GM20431 (cell line): ENCODE data around the gene SEC16A.

Source experiments
- in situ Hi-C: fragments of 300-500 bp; cut with MseI, MboI; formaldehyde crosslinking; loops from one replicate; pipeline ENCODE4 v1.15.0; 2020; ENCODE audit warnings: low sequenced_read_pairs; ENCODE audit not compliant: unreplicated experiment

Gene SEC16A

DNA sequence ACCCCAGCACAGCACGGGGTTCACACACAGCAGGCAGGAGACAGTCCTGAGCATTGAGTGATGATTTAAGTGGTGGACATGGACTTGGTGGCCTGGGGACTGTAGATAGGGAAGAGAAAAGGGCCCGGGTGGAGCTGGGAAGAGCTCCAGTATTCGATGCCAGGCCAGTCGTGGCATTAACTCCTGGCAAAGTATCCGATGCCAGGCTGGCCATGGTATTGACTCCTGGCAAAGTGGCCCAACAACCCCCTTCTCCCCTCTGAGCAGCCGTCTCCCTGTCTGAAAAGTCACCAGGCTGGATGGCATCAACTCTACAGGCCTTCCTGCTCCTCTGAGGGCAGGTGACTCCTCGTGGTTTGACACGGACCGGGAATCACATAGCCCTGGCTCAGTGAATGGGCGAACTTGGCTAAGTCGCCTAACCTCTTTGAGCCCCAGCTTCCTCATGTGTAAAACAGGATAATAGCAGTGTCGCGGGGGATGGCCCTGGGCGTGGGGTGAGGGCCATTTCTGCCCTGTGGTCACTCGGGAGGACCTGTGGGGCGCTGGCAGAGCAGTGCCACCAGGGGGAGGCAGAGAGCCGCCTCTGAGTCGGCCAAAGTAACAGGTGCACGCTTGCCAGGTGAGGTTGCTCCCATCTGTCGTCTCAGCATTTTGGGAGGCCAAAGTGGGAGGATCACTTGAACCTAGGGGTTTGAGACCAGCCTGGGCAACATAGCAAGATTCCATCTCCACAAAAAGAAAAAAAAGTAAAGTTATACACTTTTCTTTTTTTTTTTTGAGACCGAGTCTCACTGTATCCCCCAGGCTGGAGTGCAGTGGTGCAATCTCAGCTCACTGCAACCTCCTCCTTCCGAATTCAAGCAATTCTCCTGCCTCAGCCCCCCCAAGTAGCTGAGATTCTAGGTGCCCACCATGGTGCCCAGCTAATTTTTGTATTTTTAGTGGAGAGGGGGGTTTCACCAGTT is 5.7 kb upstream of the SEC16A start:
- in situ Hi-C loops, result no loop called here

DNA sequence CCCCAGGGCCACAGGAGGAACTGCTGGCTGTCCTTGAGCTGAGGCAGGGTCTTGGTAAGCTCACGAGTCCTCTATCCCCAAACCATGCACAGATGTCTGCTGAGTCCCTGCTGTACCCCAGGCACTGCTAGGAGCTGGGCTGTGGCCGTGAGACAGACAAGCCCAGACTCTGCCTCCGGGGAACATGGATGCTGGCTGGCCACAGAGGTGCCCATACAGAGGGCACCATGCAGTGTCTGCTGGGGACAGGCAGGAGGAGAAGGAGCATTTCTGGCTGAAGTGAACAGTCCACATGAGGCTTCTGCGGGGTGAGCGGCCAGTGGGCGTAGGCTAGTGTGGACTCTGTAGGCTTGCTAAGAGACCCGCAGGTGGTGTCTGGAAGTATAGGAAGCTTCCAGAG is 4.8 kb upstream of the SEC16A start:
- in situ Hi-C loops, result no loop called here

DNA sequence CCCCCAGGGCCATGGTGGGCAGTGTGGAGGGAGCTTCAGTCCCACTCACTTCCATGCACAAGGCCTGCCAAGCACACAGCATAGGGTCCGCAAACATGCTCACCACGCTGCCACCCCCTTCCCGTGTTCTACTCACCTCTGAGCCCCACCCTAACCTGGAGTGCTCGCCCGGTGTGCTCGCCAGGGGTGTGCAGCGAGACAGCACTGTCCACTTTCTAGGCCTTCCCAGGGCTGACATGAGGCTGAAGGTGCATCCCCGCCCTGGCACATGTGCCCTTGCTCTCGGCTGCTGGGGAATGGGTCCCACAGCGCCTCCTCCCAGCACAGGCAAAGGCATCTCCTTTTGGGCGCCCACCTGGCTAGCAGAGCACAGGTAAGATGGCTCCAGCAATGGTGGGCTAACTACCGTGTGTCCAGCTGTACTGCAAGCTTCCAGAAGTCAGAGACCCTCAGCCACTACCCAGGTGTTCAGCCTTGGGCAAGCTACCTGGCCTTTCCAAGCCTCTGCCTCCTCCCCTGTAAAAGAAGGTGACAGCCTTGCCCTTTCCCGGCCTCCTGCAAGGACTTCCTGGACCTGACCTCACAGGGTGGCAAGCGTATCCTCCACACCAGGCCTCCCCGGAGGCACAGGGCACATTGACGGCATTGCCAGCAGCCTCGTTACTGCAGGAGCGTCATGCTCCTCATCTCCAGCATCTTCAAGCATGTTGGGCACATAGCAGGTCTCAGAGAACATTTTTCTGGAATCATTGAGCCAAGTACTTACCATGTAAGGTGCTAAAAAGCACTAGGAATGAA is 4.2 kb upstream of the SEC16A start:
- in situ Hi-C loops, result no loop called here

DNA sequence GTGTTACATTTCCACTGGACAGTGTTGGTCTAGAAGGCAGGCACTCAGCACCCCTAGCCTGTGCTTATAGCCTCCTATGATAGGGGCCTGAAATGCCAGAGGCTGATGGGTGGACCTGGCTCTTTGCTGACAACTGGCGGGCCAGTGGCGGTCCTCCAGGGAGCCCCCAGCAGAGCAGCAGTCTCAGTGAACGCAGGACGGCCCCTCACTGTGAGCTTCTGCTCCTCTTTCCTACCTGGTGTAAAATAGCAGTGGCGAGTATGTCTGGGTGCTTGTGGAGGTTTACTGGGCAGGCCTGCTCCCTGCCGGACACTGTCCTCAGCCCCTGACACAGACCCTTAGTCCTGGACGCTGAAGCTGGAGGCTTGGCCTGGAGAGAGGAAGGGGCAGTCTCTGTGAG is 3.3 kb upstream of the SEC16A start:
- in situ Hi-C loops, result no loop called here

DNA sequence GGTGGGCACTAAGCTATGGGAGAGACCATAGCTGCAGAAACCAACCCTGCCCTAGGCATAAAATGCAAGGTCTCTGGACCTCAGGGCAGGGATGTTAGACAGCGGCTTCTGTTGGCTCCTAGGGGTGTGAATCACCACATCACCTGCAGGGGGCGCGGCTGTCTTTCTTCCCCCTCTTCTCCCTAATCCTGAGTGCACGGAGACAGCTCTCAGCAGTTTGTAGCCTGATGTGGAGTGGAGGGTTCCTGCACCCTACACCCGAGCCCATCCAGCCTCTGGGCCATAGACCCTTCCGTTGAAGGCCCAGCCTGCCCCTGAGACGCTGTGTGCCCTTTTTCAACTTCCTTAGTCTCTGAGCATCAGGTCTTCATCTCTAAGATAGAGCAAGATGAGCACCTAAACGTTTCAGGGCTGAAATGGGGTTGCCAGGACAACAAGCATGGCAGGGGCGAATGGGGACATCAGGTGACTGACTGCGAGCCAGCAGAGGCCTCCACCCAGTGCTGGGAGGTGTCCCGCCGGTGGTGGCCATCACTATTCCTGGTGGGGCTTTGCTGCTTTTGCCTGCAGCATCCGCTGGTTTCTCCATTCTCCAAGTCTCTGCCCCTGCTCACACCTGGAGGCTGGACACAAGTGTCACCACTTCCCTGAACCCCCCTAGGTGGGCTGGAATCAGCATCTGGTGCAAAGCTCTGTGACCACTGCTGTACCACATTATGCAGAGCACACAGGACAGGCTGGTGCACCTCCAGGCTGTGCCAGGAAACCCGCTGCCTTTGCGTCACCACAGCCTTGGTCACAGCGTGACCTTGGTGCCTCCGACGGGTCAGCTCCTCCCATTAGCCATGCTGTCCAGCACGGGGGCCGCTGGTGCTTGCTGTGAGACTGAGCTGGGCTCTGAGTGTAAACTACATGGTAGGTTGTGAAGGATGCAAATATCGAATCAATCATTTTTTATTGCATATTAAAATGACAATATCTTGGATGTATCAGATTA is 2.5 kb upstream of the SEC16A start:
- in situ Hi-C loops, result no loop called here

DNA sequence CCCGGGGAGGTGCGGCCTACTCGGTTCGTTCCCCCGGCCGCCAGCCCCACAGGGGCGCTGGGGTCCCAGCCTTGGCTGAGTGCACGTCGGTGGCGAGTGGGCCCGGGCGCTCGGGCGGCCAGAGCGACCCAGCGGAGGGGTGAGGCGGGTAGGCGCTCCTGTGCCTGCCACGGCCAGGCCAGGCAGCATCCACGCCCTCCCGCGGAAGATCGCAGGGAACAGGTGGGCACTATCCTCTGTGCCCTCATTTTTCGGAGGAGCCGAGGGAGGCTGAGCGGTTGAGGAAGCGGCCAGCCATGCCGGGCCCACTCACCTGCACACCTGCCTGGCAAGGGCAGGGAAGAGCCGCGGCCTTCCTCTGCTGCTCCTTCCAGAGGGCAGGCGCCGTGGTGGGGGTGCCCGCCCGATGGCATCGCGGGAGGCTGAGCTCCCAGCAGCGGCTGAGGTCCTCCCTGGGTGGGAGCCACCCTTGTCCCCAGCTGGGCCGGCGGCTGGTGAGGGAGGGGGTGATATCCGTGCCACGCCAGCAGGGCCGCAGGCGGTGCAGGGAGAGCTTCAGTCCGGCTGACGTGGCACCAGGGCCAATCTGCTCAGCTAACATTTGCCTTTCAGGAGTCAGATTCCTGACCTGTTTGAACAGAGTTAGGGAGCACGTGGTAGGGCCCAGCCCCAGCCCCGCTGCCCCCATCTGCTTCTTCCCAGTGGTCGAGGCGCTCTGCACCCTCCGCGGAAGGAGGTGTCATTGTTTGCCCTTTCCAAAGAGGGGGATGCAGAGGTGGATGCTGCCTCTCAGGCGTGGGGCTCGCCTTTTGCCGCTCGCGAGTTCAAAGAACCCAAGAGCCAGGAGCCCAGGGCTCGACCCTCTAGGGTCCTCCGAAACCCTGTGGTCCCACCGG is 1.6 kb upstream of the SEC16A start:
- in situ Hi-C loops, result no loop called here

DNA sequence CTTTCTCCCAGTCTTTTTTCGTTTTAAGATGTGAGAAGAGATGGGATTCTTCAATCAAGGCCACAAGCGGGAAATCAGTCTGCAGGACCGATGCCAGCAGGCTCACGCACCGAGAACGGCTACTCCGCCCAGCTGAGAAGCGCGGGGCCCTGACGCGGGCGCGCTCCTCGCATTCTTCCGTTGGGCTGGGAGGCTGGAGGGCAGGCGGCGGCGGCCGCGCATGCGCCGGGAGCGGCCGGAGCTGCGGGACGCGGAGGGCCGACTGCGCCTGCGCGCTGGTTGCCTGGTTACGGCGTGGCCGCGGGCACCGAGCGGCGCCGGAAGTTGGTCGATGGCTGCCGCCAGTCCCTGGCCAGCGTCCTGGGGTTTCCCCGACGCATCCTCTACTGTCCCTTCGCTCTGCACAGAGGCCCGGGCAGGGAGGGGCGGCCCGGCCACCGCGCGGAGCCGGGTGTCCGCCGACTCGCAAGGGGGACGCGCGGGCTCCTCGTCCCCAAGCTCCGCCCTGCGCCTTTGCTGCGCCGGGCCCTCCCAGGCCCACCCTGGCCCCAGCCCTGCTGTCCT is 831 bp upstream of the SEC16A start:
- in situ Hi-C loops, result no loop called here

DNA sequence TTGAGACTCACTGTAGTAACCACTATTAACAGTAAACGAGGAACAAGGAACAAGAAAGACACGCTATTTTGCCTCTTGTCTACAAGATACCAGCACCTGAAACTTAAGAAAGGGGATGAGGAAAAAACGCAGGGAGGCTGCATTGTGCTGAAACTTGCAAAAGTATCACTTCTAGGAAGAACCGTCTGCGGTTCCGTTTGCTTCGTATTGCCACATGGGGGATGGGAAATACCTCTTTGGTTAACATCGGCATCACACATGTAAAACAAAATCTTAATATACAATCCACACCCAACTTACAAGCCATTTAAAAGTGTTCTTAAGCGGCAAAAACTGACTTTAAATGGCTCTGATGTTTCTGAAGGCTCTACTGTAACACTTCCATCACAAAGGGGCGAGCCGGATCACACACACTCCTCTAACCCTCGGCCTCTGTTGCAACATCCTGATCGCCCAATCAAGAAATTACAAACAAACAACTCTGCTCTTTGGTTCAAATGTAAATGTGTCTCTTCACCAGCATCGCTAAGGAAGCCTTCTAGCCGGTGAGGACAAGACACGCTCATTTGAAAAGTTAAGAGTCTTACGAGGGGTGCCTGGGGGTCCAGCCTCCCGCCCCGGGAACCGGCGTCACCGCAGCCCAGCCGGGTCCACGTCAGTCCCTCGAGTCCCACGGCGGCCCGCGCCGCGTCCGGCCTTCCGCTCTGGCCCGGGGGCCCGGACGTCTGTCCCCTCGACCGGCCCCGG is 621 bp downstream of the SEC16A start:
- in situ Hi-C loops, result no loop called here

DNA sequence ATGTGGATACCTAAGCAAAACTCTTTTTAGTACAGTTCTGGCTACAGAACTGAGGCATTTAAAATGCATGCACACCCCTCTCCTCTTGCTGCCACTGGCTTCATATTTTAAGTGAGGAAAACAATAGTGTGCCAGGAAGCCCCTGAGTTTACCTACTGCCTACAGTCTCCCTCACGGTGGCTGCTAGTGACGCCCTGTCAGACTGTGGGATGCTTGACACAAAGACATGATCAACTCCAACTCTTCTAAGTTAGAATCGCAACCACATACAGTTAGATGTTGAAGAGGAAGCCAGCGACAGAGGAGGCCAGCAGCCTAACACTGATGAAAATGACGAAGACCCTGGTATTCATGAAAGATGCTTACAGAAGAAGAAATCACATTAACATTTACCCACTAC is 1.3 kb downstream of the SEC16A start:
- in situ Hi-C loops, result no loop called here

DNA sequence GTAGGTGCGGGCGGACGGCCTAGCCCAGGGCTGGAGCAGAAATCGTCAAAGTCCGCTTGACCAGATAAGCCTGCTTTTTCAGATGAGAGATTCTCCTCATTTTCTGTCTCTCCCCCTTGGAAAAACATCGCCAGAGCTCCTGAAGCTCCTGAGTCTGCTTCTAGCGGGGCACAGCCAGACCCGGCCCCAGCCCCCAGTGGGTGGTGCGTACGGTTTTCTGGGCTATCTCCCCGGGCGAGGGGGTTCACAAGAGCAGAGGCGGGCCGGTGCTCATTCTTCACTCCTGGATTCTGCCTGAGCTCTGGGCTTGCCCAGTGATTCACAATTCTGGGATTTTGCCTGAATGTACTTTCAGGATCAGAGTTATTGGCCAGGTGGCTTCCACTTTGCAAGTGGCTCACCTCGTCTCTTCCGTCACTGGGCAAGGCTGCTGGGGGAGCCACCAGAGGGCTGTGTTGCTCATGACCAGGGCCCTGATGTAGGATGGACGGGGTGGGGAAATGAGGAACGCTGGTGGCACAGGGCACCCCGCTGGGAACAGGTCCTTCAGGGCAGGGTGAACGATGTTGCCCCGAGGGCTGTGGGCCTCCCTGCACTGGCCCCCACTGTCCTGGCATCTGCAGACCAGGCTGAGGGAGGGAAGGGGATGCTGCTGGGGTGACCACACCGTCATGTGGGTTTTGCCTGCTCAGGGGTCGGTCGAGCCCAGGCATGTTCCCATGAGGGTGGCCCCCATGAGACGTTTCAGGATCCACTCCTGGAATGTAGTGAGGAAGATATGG is 6.3 kb downstream of the SEC16A start:
- in situ Hi-C loops, result no loop called here

DNA sequence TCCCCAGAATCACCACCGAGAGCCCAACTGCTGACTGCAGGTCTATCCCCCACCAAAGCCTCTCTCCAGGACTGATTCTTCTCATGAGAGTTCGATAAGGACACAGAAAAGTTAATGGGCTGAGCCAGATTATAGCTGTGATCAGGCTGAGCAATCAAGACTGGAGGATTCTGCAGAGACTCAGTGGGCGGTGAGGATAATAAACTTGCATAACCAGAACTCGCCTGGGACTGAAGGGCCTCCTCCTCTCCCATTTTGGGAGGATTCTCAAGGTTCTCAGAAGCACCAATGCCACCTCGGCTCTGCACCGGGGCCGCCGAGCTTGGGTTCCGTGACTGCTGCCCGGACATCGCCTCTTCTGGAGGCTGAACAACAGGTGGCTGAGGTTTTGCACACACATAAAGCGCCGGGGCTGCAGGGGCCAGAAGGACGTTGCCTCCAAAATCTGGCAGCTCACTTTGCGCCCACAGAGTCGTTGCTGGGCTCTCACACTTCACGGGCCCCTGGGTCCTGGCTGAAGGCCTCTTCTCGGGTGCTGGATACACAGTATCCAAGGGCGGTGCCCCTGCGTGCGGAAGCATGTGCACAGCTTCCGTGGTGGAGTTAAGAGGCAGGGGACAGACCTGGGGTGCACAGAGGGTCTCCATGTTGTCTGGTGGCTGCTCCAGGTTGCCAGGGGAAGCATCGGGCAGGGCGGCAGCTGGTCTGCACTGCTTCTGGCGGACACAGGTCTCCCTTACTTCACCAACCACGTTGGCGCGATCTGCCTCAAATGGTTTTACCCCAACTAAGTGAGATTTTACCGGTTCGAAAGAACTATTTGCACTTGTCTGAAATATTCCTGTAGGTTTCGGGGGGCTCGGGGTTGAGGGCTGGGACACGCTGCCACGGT is 7.6 kb downstream of the SEC16A start:
- in situ Hi-C loops, result no loop called here

DNA sequence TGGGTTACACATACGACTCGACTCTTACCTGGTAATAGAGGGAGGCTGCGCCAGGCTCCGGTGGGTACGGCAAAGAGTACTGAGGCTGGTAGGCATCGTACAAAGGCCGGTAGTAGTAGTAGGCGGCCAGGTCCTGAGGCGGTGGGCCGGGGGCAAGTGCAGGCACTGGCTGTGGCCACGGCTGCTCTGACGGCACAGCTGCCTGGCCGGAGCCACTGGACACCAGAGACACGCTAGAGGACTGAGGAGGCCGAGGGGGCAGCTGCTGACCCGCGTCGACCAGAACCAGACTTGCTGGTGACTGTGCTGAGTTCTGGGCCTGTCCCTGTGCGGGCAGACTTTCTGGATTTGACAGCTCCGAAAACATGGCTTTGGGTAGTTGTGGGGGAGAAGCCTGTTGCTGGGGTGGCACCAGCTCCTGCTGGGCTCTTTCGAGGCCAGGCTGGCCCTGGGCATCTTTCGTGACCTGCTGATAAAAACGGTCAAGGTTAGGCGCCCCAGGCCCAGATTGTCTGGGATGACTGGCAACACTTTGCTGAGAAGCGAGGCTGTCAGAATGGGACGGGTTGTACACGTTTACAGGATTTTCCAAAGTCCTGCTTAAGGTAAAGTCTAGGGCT is 8.7 kb downstream of the SEC16A start:
- in situ Hi-C loops, result no loop called here

DNA sequence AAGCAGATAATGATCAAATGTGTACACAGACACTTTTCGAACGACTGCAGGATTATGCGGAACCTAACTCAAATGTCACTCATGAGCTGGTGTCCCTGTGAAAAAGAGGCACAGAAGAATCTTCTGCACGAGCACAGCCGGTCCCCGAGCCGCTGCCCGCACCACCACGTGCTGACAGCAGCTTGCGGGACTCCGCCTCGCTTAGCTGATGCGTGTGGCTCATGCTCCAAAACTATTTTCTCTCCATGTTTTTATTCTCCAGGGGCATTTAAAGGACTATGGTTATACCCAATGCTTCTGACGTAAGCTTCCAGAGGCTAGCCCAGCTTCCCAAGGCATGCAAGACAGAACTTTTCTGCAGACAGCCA is 9.5 kb downstream of the SEC16A start:
- in situ Hi-C loops, result no loop called here

DNA sequence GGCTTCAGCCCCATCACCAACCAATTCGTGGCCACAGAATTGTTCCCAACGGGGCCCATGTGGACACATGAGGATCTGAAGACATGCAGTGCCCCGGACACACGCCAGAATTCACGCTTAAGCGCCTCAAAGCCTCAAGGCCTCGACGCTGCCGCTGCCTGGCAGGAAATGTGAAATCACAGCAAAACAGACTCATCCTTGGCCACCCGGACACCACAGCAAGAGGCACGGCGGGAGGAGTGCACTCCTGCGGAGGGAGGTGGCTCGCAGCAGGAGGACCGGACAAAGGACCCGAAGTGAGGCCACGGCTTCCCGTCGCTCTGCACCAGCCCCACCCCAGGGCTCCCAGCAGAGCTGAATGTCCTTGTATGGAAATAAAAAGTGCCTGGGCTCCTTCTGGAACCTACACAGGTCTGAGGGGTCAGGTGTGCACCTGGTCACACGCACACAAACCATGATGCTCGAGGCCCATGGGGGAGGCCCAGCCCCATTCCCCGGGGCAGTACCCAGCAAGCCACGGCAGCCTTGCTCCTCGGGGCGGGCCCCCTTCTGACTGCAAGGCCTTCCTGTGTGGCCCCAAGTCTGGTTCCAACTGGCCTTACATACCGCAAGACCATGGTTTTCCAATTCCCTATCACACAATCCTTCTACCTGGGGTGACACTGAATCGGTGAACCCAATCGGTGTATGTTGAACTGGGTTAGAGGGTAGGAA is 10.0 kb downstream of the SEC16A start:
- in situ Hi-C loops, result no loop called here

DNA sequence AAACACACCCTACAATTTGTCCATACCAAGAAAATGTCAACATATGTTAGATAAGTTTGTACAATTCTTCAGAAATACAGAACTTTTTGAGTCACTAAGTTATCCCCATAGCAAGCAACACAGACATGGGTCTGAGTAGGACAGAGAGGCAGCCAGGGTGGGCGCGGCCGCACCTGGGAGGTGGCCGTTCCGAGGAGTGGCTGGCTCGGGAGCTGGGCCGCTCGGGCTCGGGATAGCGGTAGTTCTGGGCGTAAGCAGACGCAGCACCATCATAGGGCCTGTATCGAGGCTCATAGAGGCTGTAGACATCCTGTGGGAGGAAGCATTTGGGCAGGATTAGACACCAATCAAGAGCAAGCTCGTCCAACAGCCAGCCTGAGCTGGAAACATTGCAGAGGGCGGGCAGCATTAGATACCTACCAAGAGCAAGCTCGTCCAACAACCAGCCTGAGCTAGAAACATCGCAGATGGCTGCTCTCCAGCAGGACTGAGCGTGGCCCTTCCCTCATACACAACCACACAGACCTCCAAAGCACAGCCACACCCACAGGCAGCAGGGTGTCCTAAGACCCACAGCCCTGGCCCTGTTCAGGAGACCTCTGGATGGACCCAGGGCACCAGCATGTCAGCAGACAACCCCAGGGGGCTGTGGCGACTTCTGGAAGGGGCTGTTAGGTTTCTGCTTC is 10.9 kb downstream of the SEC16A start:
- in situ Hi-C loops, result no loop called here
